ENCODE data around the gene KMT2B. TPM values are rescaled to one million over a fixed set of nuclear protein-coding genes. Genes with fewer than 3 reads are reported as not detected.

Gene KMT2B
- total RNA-seq, 6 experiments from 2014 or later, result 10.5 to 23.1 (median 15.0) TPM

DNA sequence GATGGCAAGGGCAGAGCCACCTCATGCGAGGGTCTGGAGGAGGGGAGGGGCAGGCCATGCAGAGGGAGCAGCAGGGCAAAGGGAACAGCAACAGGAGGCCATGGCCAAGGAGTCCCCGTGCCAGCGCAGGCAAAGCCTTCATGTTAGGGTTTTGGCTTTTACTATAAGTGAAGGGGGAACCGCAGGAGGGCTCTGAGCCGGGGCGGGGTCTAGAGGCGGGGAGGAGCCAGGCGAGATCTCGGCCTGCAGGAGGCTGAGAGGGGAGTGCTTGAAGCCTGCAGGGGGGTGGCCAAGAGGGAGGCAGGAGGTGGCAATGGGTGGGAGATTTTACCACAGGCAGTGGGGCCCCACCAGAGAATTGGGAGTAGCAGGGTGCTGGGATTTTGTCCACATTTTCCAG is 63.8 kb downstream of the KMT2B start:
- intact Hi-C loops (cut with DNase I), result no loop called here
- no peak for DNase-seq

DNA sequence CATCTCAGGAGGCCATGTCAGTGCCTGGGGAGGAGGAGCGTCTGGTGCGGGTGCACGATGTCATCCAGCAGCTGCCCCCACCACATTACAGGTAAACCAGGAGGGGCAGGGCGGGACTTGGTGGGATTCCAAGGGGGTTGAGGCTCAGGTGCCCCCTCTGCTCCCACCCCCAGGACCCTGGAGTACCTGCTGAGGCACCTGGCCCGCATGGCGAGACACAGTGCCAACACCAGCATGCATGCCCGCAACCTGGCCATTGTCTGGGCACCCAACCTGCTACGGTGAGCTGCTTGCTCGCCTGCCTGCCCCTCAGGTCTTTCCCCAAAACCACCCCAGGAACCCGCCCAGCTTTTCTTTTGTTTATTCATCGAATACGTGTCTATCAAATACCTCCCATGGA is 64.8 kb downstream of the KMT2B start:
- peak in 1 of 3 donors; percentile 45 for DNase-seq
- ATAC-seq, result no peak
- no peaks in the 10 kb centered on the region for H3K36me3 ChIP-seq
- H3K9me3 ChIP-seq, result no peaks in the 10 kb centered on the region
- H3K4me1 ChIP-seq, result no peaks in the 10 kb centered on the region
- no peak overlapping the region for H3K4me3 ChIP-seq
- H3K27me3 ChIP-seq, result no peaks in the 10 kb centered on the region
- 90% methylated on average over 2 of the region's 12 CpGs for WGBS (ENCODE audit: insufficient coverage, low coverage, low lambda C conversion rate, missing lambda C conversion rate)
- no peak overlapping the region for H3K27ac ChIP-seq
- intact Hi-C loops (cut with DNase I), result no loop called here
- no peak for TF ChIP-seq POLR2A (IDR thresholded peaks at IDR 0.05)
- TF ChIP-seq, protein P1, sequence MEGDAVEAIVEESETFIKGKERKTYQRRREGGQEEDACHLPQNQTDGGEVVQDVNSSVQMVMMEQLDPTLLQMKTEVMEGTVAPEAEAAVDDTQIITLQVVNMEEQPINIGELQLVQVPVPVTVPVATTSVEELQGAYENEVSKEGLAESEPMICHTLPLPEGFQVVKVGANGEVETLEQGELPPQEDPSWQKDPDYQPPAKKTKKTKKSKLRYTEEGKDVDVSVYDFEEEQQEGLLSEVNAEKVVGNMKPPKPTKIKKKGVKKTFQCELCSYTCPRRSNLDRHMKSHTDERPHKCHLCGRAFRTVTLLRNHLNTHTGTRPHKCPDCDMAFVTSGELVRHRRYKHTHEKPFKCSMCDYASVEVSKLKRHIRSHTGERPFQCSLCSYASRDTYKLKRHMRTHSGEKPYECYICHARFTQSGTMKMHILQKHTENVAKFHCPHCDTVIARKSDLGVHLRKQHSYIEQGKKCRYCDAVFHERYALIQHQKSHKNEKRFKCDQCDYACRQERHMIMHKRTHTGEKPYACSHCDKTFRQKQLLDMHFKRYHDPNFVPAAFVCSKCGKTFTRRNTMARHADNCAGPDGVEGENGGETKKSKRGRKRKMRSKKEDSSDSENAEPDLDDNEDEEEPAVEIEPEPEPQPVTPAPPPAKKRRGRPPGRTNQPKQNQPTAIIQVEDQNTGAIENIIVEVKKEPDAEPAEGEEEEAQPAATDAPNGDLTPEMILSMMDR (IDR thresholded peaks at IDR 0.05), result no peak

More for the DNA sequence above, 63.8 kb downstream of the KMT2B start:
- no peak overlapping the region for H3K27ac ChIP-seq
- no peak for ATAC-seq
- no peaks in the 10 kb centered on the region for H3K4me1 ChIP-seq
- H3K9me3 ChIP-seq, result no peaks in the 10 kb centered on the region
- no peak for TF ChIP-seq POLR2A (IDR thresholded peaks at IDR 0.05)
- TF ChIP-seq, protein P1 (IDR thresholded peaks at IDR 0.05), result no peak
- no peaks in the 10 kb centered on the region for H3K36me3 ChIP-seq
- no peak overlapping the region for H3K4me3 ChIP-seq
- WGBS (ENCODE audit: insufficient coverage, low coverage, low lambda C conversion rate, missing lambda C conversion rate), result 96% methylated on average over 7 of the region's 9 CpGs
- H3K27me3 ChIP-seq, result no peaks in the 10 kb centered on the region

DNA sequence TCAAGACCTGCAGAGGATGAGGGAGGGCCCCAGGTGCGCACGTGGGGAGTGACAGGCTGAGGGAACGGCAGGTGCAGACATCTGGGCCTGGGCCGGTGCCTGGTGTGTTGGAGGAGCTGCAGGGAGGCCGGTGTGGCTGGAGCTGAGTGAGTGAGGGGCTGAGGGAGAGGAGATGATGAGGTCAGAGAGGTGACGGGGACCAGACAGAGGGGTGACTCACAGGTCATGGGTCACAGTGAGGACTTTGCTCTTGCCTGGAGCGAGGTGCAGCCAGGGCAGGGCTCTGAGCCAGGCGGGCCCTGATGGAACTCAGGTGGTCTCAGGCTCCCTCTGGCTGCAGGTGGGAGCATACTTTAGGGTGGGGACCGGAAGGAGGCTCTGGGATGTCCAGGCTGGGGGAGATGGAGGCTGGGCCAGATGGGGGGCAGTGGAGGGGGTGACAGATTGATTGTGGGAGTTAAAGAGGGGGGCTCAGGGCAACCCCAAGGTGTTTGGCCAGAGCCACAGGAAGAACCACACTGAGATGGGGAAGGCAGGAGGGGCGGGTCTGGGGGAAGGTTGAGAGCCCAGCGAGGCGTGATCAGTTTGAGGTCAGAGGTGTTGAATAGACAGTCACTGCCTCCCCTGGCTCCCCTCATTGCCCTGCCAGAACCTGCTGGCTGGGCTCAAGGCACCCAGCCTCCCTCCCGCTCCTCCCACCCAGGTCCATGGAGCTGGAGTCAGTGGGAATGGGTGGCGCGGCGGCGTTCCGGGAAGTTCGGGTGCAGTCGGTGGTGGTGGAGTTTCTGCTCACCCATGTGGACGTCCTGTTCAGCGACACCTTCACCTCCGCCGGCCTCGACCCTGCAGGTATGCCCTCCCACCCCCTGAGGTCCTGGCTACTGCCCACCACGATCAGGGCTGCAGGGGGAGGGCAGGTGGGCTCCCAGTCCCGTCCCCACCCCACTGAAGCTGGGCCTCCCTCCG is 65.9 kb downstream of the KMT2B start:
- DNase-seq (no peak), ATAC-seq (peak in 2 of 4 donors; percentile 27 to 79)
- WGBS (ENCODE audit: insufficient coverage, low coverage, low lambda C conversion rate, missing lambda C conversion rate), result 87% methylated on average over 6 of the region's 28 CpGs
- Histone ChIP-seq H3K9me3 (no peaks in the 10 kb centered on the region), H3K36me3 (no peaks in the 10 kb centered on the region), H3K27ac (no peak overlapping the region), H3K4me3 (no peak overlapping the region), H3K27me3 (no peaks in the 10 kb centered on the region), H3K4me1 (no peaks in the 10 kb centered on the region)
- TF ChIP-seq, protein P1 (IDR thresholded peaks at IDR 0.05), result no peak
- no peak for TF ChIP-seq POLR2A (IDR thresholded peaks at IDR 0.05)
- intact Hi-C loops (cut with DNase I), result no loop called here

DNA sequence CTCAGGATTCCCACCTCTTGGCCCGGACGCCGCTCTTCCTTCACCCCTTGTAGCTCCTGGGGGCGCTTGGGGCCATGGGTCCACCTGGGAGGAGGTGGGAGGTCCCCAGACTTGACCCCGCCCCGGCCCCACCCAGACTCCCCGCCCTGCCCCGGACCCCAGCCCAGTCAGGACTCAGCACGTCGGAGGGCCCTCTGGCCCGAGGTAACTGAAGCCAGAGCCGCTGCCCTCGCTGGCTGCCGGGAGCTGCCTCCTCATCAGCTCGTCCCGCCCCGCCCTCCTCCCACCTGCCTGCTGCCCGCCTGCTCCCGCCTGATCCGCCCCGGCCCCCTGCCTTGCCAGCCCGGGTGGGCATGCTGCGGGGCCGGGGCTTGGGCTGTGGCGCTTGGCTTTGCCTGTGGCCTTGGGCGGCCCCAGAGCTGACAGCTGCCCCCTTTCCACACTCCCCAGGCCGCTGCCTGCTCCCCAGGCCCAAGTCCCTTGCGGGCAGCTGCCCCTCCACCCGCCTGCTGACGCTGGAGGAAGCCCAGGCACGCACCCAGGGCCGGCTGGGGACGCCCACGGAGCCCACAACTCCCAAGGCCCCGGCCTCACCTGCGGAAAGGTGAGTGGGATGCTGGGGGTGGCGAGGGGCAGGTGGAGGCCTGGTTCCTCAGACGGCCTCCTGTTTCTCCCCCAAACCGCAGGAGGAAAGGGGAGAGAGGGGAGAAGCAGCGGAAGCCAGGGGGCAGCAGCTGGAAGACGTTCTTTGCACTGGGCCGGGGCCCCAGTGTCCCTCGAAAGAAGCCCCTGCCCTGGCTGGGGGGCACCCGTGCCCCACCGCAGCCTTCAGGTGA is 66.9 kb downstream of the KMT2B start:
- no peak for TF ChIP-seq POLR2A (IDR thresholded peaks at IDR 0.05)
- TF ChIP-seq, protein P1 (IDR thresholded peaks at IDR 0.05), result no peak
- Histone ChIP-seq H3K27ac (no peak overlapping the region), H3K4me3 (no peak overlapping the region), H3K27me3 (no peaks in the 10 kb centered on the region), H3K36me3 (no peaks in the 10 kb centered on the region), H3K9me3 (no peaks in the 10 kb centered on the region), H3K4me1 (no peaks in the 10 kb centered on the region)
- DNase-seq (no peak), ATAC-seq (no peak)
- 81% methylated on average over 5 of the region's 45 CpGs for WGBS (ENCODE audit: insufficient coverage, low coverage, low lambda C conversion rate, missing lambda C conversion rate)
- intact Hi-C loops (cut with DNase I), result no loop called here

Data from right lobe of liver (tissue), 6 donors.